LNCAP (cell line): ENCODE results near the gene HIVEP3.

Source experiments
- CTCF ChIP-seq: fragments of 450-650 bp; IDR thresholded peaks from 2 replicates; pipeline ENCODE4 v1.5.1; 2017; ENCODE audit warnings: mild to moderate bottlenecking

Gene HIVEP3

DNA sequence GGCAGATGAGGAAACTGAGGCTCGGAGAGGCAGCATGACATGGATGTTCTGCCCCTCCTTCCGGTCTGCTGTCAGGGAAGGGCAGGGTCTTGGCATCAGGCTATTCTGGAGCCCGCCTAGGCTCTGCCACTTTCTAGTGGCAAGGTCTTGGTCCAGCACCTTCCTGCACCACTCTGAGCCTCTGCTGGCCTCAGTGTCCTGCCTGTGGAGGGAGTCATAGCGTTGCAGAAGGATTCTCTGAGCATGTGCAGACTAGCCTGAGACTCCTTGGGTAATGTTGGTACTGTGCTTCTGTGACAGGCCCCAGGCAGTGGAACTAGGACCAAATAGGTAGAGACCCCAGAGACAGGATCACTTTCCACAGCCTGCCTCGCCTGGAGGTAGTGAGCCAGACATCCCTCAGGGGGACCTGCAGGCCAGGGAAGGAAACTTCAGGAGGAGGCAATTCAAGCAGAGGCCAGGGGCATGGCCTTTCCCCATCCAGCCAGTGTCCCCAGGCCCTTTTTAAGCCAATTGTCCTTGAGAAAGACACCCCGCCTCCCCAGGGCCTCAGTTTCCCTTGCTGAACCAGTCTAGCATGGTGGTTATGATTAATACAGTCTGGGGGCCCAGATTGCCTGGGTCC is 444.9 kb downstream of the HIVEP3 start:
- no peak for TF ChIP-seq CTCF

DNA sequence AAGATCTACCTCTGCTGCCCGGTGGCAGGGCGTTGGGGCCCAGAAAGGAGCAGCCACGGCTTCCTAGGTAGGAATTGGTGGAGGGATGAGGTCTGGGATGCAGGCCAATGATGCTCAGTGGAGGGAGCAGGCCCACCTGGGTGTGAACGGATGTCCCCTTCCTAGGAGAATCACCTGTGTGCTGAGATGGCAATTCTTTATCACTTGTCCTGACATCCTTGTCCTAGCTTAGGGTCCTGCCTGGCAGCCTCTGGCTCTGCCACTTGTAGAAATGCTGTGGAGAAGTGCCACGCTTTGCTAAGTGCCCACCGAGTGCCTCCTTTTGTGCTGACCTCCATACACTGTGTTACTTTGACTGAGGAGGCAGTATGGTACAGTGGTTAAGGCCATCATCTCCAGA is 447.1 kb downstream of the HIVEP3 start:
- TF ChIP-seq CTCF: no peak

DNA sequence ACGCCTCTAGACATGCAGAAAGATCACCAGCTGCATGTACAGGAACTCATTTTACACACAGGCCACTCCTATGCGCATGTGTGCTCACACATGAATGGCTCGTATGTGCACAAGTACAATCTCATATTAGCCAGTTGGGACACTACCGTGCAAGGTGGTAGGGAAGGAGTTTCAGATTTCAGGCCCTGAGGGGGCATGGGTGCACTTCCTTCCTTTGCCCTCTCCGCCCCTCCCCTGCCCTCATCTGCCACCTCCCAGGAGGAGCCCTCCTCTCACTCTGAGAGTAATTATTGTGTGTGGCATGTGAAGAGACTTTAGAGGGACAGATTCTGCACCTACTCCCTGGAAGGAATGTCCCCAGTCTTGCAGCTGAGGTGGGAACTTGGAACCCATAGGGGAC is 449.0 kb downstream of the HIVEP3 start:
- no peak for TF ChIP-seq CTCF

GRCh38 chr1:41468122-41468762 is 450.5 kb downstream of the HIVEP3 start:
- TF ChIP-seq CTCF: no peak

DNA sequence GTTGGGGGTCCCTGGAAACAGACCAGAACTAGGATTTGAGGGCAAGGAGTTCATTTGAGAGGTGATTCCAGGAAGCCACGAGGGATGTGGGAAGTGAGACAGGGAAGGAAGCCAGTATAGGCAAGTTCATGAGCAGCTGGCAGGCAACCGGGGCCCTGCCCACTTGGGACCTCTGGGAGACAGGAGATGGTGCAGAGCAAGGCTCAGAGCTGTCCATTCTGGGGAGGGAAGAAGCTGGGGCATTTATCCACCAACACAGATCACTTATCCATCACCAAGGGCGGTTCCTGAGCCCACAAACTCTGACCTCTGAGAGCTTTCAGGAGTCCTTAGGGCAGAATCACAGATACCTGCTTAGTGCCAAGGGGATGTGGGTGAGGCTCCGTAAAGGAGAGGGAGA is 451.0 kb downstream of the HIVEP3 start:
- no peak for TF ChIP-seq CTCF

DNA sequence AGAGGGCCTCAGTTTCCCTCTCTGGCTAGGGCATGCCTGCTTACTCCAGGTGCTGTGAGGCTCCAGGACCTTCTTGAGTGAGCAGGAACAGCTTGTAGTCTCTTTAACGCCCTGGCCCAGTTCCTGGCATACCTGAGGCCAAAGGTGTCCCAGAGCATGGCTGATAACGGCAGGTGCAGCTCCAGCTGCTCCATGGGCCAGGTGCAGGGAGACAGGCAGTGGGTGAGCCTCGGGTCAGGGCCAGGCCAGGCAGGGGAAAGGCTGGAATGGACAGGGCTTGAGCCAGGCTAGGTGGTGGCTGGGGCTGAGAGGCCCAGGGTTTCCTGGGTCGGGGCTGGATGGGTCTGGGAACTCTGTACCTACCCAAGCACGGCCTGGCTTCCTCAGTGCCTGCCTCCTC is 452.6 kb downstream of the HIVEP3 start:
- no peak for TF ChIP-seq CTCF

- no peak for TF ChIP-seq CTCF
These were observed 453.0 kb downstream of the HIVEP3 start for GRCh38 chr1:41465741-41466140.
